C4-2B (cell line): ENCODE data around the gene CDK12.

Experiments
- CTCF ChIP-seq: fragments of 450-650 bp; conservative IDR thresholded peaks from 2 replicates; pipeline ENCODE4 v1.5.1; 2017; ENCODE audit warnings: mild to moderate bottlenecking
- ZFX ChIP-seq: fragments of 450-650 bp; IDR thresholded peaks from 2 replicates; pipeline ENCODE4 v1.6.1; 2017

DNA sequence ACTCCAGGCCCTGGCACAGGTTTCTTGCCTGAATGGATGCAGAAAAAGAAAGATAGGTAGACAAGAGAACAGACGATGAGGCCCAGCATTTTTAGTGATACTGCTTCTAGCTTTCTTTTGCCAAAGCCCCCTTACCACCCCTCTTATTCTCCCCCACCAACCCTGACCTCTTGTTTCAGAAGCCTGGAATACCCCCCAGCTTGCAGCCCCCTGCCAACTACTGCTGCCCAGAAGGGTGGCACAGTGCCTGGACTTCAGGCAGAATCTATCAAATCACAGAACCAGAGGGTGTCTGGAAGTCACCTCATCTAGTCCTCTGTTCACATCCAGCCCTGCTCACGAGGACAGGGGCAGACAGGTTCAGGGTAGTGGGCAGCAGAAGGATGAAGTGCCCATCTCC, 110.8 kb downstream of the CDK12 start:
- TF ChIP-seq CTCF (no peak), ZFX (no peak)
